Measurements from ENCODE around the gene GMPPB.

The GMPPB gene

DNA sequence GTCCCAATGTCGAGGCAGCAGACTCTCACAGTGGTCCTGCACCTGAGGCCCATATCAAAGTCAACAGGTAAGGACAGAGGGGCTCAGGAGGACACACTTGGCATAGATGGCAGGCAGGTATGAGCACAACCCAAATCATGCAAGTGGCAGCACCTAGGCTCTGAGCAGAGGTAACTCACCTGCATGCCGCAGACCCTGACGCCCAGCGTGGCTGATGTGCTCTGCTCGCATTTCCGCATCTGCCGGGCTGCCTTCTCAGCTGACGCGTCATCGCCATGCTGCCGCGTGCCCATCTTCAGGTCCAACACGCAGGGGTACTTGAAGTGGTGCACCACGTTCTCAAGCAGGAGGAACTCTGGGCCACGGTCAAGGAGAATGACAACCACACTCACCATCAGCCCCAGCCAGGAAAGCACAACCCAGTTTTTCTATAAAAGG, 4.2 kb upstream of the GMPPB start:
- no peak for DNase-seq

DNA sequence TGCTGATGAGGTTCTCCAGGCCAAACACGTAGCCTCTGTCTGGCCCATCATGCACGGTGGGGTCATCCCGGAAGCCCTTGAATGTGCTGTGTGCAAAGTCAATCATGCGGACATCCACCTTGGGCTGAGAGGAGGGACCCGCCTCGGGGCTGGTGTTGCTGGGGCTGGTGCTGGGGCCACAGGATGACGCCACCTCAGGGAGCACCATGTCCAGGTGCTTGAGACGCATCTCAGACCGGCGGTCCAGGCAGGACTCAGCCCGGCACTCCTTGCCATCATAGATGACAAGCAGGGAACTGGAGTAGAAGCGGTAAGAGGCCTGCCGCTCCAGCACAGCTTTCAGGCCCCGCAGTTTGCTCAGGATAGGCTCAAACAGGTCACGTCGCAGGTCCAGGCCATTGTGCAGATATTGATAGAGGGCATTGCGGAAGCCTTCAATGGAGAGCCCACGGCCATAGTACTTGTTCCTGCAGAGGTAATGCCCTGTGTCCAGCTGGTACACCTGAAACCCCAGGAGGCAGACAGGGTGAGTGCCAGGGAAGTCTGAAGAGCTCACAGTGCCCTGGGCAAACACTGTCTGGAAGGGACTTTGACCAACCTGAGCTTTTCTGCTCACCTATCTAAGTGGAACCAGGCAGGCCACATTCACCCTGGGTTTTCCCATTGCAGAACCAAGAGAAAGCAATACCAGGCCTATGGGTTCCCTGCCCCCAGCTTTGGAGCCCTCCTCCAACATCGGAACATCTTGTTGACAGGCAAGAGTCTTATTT, 3.6 kb upstream of the GMPPB start:
- DNase-seq = no peak

GRCh38 chr3:49725906-49726681, 2.3 kb upstream of the GMPPB start:
- DNase-seq = no peak

GRCh38 chr3:49724586-49724985, 835 bp upstream of the GMPPB start:
- peak; percentile 61 for DNase-seq

DNA sequence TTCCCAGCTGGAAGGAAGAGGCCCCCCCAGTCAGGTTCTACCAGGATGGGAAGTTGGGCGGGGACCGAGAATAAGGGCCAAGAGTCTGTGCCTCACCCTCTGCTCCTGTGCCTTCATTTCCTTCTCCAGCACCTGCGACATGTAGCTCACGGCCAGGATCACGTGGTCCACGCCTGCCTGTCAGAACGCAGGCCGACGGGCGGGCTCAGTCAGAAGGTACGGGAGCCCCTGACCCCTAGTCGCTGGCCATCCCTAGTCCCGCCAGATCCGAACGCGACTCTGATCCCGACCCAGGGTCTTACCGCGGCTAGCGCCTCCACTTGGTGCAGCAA, 489 bp downstream of the GMPPB start:
- DNase-seq = peak; percentile 67

- DNase-seq = no peak
These were observed 855 bp downstream of the GMPPB start for GRCh38 chr3:49722896-49723295.

GRCh38 chr3:49721896-49722781, 1.6 kb downstream of the GMPPB start:
- no peak for DNase-seq

DNA sequence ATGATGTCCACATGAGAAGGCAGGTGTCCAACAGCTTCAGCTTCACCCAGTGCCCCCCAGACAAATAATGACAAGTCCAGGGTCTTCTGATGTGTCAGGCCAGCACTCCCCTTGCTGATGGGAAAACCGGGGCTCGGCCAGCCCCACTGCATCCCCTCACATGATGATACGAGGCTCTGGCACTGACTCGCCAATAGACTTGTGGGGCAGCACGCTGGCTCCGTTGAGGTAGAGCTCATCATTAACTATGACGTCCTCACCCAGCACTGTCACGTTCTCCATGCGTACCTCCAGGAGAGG, 2.2 kb downstream of the GMPPB start:
- no peak for DNase-seq

DNA sequence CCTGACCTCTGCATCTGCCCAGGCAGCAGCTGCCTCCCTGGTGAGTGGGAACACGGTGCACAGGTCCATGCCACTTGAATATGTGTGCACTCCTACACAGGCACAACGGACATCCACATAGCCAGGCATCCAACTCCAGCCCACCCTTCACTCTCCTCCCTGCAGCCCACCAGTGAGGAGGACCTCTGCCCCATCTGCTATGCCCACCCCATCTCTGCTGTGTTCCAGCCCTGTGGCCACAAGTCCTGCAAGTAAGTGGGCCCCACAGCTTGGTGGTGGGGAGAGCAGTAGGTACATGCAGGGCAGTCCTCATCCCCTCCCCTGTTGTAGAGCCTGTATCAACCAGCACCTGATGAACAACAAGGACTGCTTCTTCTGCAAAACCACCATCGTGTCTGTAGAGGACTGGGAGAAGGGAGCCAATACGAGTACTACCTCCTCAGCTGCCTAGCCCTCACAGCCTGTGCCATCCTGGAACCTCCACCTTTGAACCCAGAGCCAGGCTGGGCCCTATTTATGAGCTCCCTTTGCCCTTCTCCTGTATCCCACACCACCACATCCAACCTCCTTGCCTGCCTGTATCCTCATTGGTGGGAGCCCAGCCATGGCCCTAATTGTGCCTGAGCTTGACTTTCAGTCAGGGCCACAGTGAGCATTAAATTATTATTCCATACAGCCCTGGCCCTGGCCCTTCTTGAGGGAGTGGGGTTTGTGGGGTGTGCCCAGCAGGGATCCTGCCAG, 2.7 kb downstream of the GMPPB start:
- no peak for DNase-seq

DNA sequence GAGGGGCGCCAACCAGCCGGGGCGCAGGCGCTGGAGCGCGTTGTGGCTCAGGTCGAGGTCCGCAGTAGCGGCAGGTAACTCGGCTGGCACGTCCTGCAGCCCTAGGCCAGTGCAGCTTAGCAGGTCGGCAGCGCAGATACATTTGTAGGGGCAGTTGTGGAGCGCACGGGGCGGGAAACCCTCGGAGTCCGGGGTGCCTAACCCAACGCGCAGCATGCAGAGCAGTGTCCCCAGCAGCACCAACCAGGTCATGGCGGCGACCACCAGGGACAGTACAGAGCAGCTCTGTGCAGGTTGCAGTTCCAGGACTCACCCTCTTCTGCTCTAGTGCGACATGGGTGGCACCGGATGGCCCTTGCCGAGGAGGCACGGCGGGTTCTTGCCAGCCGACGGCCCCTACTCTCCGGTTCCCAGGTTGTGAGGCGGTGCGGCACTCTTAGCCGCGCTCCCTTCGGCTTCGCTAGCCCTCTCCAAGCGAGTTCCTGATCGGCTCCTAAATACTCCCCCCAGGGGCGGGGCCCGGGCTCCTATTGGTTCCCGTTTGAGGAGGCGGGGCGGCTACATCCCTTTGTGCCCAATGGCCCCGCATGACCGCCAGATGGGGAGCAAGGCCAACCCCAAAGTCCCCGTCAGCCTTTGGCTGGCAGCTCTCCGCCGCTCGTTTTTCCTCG, 4.4 kb downstream of the GMPPB start, which contains the start of gene AMIGO3:
Gene AMIGO3, minus strand, starts transcription at position 471 of the 671 bp plus-strand sequence. Its CDS starts 219 bp downstream, at position 252.
- peak; percentile 91 for DNase-seq

GRCh38 chr3:49718858-49719213, 4.9 kb downstream of the GMPPB start:
- no peak for DNase-seq

- no peak for DNase-seq
These were observed 5.5 kb downstream of the GMPPB start for GRCh38 chr3:49717959-49718857.

- no peak for DNase-seq
These were observed 6.4 kb downstream of the GMPPB start for GRCh38 chr3:49717211-49717958.

DNA sequence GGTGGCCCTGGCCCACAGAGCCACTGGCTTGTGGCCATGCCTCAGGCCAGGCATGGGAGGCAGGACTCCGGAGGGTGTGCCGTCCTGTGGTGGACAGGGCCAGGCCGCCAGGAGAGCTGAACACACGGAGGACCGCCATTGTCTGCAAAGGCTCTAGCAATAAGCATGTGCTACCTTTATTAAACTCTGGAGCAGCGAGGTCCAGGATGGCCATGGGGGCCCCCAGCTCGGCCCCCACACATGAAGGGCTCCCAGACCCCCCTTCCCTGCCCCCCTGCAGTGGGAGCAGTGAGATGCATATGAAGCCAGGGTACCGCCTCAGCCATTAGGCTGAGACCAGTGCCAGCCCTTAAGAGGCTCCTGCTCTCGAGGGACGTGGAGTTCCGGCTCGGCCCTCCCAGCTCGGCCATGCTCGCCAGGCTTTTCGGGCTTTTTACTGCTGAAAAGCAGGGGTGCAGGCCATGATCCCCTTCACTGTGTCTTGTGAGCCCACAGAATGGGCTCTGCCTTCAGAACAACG, 7.0 kb downstream of the GMPPB start:
- no peak for DNase-seq

DNA sequence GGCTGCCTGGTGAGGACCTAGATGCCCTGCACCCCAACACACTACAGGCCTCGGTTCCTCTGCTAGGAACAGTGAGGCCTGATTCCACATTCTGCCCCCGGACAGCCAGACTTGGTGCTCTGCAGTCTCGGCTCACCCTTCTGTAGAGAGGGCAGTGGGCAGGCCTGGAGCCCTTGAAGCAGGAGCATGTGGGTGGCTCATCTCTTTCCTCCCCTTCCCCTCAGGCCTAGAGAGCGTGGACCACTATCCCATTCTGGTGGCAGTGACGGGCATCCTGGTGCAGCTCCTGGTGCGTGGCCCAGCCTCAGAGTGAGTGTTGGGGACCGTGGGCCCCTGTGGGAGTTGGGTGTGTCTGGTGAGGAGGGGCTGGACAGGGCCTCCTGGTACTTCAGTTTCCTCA, 7.6 kb downstream of the GMPPB start:
- DNase-seq = no peak

- DNase-seq = no peak
These were observed 8.1 kb downstream of the GMPPB start for GRCh38 chr3:49715611-49716121.

- no peak for DNase-seq
These were observed 8.8 kb downstream of the GMPPB start for GRCh38 chr3:49714728-49715550.

DNA sequence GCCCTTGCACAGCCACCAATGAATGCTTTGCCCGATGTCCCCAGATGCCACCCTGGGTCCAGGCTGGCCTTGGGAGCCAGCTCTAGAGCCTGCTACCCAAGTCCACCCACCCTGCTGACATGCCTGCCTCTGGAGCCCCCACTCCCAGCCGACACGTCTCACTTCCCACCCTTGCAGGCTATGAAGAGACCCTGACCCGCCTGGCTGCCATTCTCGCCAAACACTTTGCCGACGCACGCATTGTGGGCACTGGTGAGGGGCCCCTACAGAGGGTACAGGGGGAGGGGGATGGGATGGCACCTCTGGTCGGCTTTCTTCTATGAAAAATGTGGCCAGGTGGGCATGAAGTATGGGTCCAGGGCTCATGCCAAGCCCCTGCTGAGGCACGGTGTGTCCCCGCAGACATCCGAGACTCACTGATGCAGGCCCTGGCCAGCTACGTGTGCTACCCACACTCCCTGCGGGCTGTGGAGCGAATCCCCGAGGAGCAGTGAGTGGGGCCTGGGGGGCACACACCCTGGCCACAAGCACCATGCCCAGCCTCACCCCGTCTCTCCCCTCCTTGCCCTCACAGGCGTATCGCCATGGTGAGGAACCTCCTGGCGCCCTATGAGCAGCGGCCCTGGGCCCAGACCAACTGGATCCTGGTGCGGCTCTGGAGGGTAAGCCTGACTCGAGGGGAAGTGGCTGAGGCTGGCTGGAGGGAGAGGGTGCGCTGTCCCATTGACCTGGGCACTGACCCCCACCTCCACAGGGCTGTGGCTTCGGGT, 10.2 kb downstream of the GMPPB start:
- DNase-seq = no peak

Data from CD4-positive, alpha-beta T cell treated with Interleukin-10 for 1 hour (primary cell).